HCT116 (cell line): ENCODE results near the gene RABGEF1. TPM values are rescaled to one million over a fixed set of nuclear protein-coding genes. Genes with fewer than 3 reads are reported as not detected.

ENCODE experiments used
- ATAC-seq: fragments of 200-7000 bp; cut with Tn5 transposase; 2 replicates; pipeline ENCODE4 v1.9.1; 2020; ENCODE audit warnings: mild to moderate bottlenecking, moderate library complexity
- BruUV-seq: library from RNA; stranded (reverse); fragments of 400-500 nt; replicated peaks from 2 replicates; lab custom pipeline; 2021; lab: Mats Ljungman, UMichigan
- CTCF ChIA-PET: fragments of 300-600 bp; sonication (Branson Sonifier 250); formaldehyde crosslinking; loops from one replicate; lab custom pipeline; 2021; ENCODE audit warnings: antibody characterized with exemption; lab: Charles Lee
- POLR2A ChIA-PET: fragments of 300-600, 350-600 bp; sonication (Branson Sonifier 250); formaldehyde crosslinking; loops from one replicate; lab custom pipeline; 2021; ENCODE audit warnings: antibody characterized with exemption; lab: Charles Lee
- RAD21 ChIA-PET, 2 experiments: fragments of 300-600 bp; sonication (Branson Sonifier 250); formaldehyde crosslinking; loops; one replicate each; lab custom pipeline; 2023; ENCODE audit warnings: low total read pairs in 2 of 2; ENCODE audit not compliant: uncharacterized antibody in 2 of 2, unreplicated experiment in 2 of 2, low non-redundant PET in 1 of 2; lab: Charles Lee
- DNase-seq: peaks from one replicate; pipeline ENCODE4 v3.0.0-alpha.2; 2010; ENCODE audit warnings: low read depth, low spot score
- H2AFZ ChIP-seq: fragments of 200-600 bp; shearing (Covaris generic), sonication (generic); 2 replicates; pipeline ENCODE4 v1.6.1; 2017; ENCODE audit warnings: low read depth, mixed run types, mixed read lengths, antibody characterized with exemption, low read length; ENCODE audit not compliant: poor library complexity, severe bottlenecking
- H3K27ac ChIP-seq: 2 replicates; pipeline ENCODE4 v1.5.1; 2012; ENCODE audit warnings: low read depth, low read length
- H3K27me3 ChIP-seq: fragments of 200-600 bp; sonication (generic); 2 replicates; pipeline ENCODE4 v1.6.1; 2016; ENCODE audit warnings: mixed run types, low read length, mixed read lengths; ENCODE audit not compliant: insufficient read depth
- H3K36me3 ChIP-seq, 2 experiments: fragments of 200-500 bp in 1 of 2; fragments of 200-600 bp in 1 of 2; sonication (Bioruptor generic) in 1 of 2; sonication (generic) in 1 of 2; 2 replicates each; pipeline versions ENCODE4 v1.5.1 to v1.6.1; 2014 to 2016; ENCODE audit warnings: low read length in 2 of 2, inconsistent platforms in 1 of 2, mixed read lengths in 1 of 2, mixed run types in 1 of 2; ENCODE audit not compliant: insufficient read depth in 2 of 2, control insufficient read depth in 1 of 2
- H3K4me1 ChIP-seq, 2 experiments: fragments of 200-600 bp in 1 of 2; sonication (generic) in 1 of 2; 2 replicates each; pipeline versions ENCODE4 v1.5.1 to v1.6.1; 2012 to 2017; ENCODE audit warnings: low read length in 2 of 2, inconsistent platforms in 1 of 2, mild to moderate bottlenecking in 1 of 2, mixed read lengths in 1 of 2, mixed run types in 1 of 2, moderate library complexity in 1 of 2; ENCODE audit not compliant: insufficient read depth in 2 of 2, control insufficient read depth in 1 of 2
- H3K4me2 ChIP-seq: fragments of 200-600 bp; sonication (generic); 2 replicates; pipeline ENCODE4 v1.6.1; 2017; ENCODE audit warnings: mixed run types, low read length, mixed read lengths
- H3K4me3 ChIP-seq, 2 experiments: fragments of 200-600 bp in 1 of 2; sonication (generic) in 1 of 2; replicated peaks in 1 of 2; 2 replicates each; pipeline ENCODE4 v1.5.1; 2011 to 2016; ENCODE audit warnings: low read length in 2 of 2, control low read depth in 1 of 2, low read depth in 1 of 2, mild to moderate bottlenecking in 1 of 2, mixed read lengths in 1 of 2, mixed run types in 1 of 2
- H3K79me2 ChIP-seq: fragments of 200-600 bp; sonication (generic); 2 replicates; pipeline ENCODE4 v1.6.1; 2017; ENCODE audit warnings: mild to moderate bottlenecking, mixed run types, low read length, moderate library complexity, mixed read lengths; ENCODE audit not compliant: insufficient read depth
- H3K9ac ChIP-seq: fragments of 200-600 bp; sonication (generic); 2 replicates; pipeline ENCODE4 v1.6.1; 2016; ENCODE audit warnings: low read length, mixed read lengths
- H3K9me2 ChIP-seq: fragments of 200-600 bp; sonication (generic), shearing (Covaris generic); 2 replicates; pipeline ENCODE4 v1.6.1; 2017; ENCODE audit warnings: mixed run types, mild to moderate bottlenecking, moderate library complexity; ENCODE audit not compliant: insufficient read depth
- H3K9me3 ChIP-seq, 2 experiments: fragments of 200-500 bp in 1 of 2; fragments of 200-600 bp in 1 of 2; sonication (Bioruptor generic) in 1 of 2; sonication (generic) in 1 of 2; 2 replicates each; pipeline ENCODE4 v1.6.1; 2014 to 2017; ENCODE audit warnings: low read length in 2 of 2, mixed read lengths in 2 of 2, inconsistent platforms in 1 of 2, low read depth in 1 of 2, mild to moderate bottlenecking in 1 of 2, mixed run types in 1 of 2, moderate library complexity in 1 of 2; ENCODE audit not compliant: control insufficient read depth in 1 of 2, insufficient read depth in 1 of 2
- H4K20me1 ChIP-seq: fragments of 200-600 bp; sonication (generic), shearing (Covaris generic); 2 replicates; pipeline ENCODE4 v1.6.1; 2017; ENCODE audit warnings: mixed run types, mild to moderate bottlenecking, moderate library complexity; ENCODE audit not compliant: insufficient read depth
- CBX3 ChIP-seq: IDR thresholded peaks from 2 replicates; pipeline ENCODE4 v1.6.1; 2012; ENCODE audit warnings: low read depth
- CTCF ChIP-seq, 3 experiments: fragments of 200-600 bp in 1 of 3; sonication (generic) in 1 of 3; IDR thresholded peaks in 2 of 3; conservative IDR thresholded peaks in 1 of 3; 2 replicates each; pipeline ENCODE4 v1.5.1; 2012 to 2017; ENCODE audit warnings: low read depth in 2 of 3, low read length in 2 of 3, antibody characterized with exemption in 1 of 3, borderline replicate concordance in 1 of 3, control low read depth in 1 of 3, mild to moderate bottlenecking in 1 of 3, mixed read lengths in 1 of 3, mixed run types in 1 of 3, moderate library complexity in 1 of 3; ENCODE audit not compliant: insufficient read depth in 1 of 3
- EGR1 ChIP-seq: IDR thresholded peaks from 2 replicates; pipeline ENCODE4 v1.6.1; 2012; ENCODE audit warnings: low read depth
- ELF1 ChIP-seq: IDR thresholded peaks from 2 replicates; pipeline ENCODE4 v1.6.1; 2012; ENCODE audit warnings: low read depth, borderline replicate concordance
- EZH2phosphoT487 ChIP-seq: fragments of 200-600 bp; IDR thresholded peaks from 2 replicates; pipeline ENCODE4 v1.6.1; 2018; ENCODE audit warnings: antibody characterized with exemption, borderline replicate concordance
- FOSL1 ChIP-seq: IDR thresholded peaks from 2 replicates; pipeline ENCODE4 v1.6.1; 2012; ENCODE audit warnings: low read depth
- JUND ChIP-seq: IDR thresholded peaks from 2 replicates; pipeline ENCODE4 v1.6.1; 2012
- MAX ChIP-seq: IDR thresholded peaks from 2 replicates; pipeline ENCODE4 v1.6.1; 2012
- POLR2AphosphoS5 ChIP-seq: IDR thresholded peaks from 2 replicates; pipeline ENCODE4 v1.6.1; 2011; ENCODE audit warnings: mild to moderate bottlenecking, low read depth, low read length, moderate library complexity
- REST ChIP-seq: IDR thresholded peaks from 2 replicates; pipeline ENCODE4 v1.6.1; 2012; ENCODE audit warnings: low read depth
- SIN3A ChIP-seq: IDR thresholded peaks from 2 replicates; pipeline ENCODE4 v1.6.1; 2012; ENCODE audit warnings: low read depth
- SP1 ChIP-seq: IDR thresholded peaks from 2 replicates; pipeline ENCODE4 v1.6.1; 2012; ENCODE audit warnings: low read depth
- SRF ChIP-seq: IDR thresholded peaks from 2 replicates; pipeline ENCODE4 v1.6.1; 2012; ENCODE audit warnings: low read depth
- TCF7L2 ChIP-seq: IDR thresholded peaks from 2 replicates; pipeline ENCODE4 v1.7.0; 2011; ENCODE audit warnings: borderline replicate concordance, inconsistent platforms; ENCODE audit not compliant: insufficient read depth, insufficient read length; ENCODE audit errors: extremely low read depth
- ZBTB33 ChIP-seq: IDR thresholded peaks from 2 replicates; pipeline ENCODE4 v1.6.1; 2011; ENCODE audit warnings: mild to moderate bottlenecking, low read length, moderate library complexity; ENCODE audit not compliant: insufficient replicate concordance; ENCODE audit errors: extremely low read depth
- ZFX ChIP-seq: fragments of 450-650 bp; IDR thresholded peaks from 2 replicates; pipeline ENCODE4 v1.6.1; 2017
- intact Hi-C: fragments of 100-400 bp; cut with micrococcal nuclease; formaldehyde crosslinking; loops from 2 replicates; pipeline ENCODE4 v1.10.0; 2022
- total RNA-seq: library from RNA; stranded (reverse); gene quantifications from one replicate; pipeline ENCODE4 v1.2.1, GENCODE V29; 2021; ENCODE audit not compliant: unreplicated experiment

Gene RABGEF1
- total RNA-seq, 1 experiment from 2014 or later: 22.9 TPM

GRCh38 chr7:66800591-66800990 is 60.1 kb downstream of the RABGEF1 start (continued):
- no peak for TF ChIP-seq ZBTB33
- no peak for TF ChIP-seq ZFX
- no peak for TF ChIP-seq POLR2AphosphoS5
- no peak for TF ChIP-seq CTCF (IDR thresholded peaks at IDR 0.05 in 2 of 3, conservative IDR thresholded peaks at IDR 0.05 in 1 of 3; ENCODE audit: borderline replicate concordance in 1 of 3, insufficient read depth in 1 of 3, low read depth in 2 of 3, low read length in 2 of 3)
- TF ChIP-seq FOSL1: no peak

- Histone ChIP-seq H3K9ac (no peak overlapping the region), H3K4me1 (no peaks in the 10 kb centered on the region), H3K27me3 (no peaks in the 10 kb centered on the region), H3K36me3 (peaks cover 13 to 21% of the 10 kb centered on the region in 2 experiments; a peak in 2 of 4 replicates), H3K9me2 (no peaks in the 10 kb centered on the region), H2AFZ (no peak overlapping the region), H3K4me2 (no peak overlapping the region), H3K4me3 (no peak overlapping the region), H3K79me2 (no peaks in the 10 kb centered on the region), H4K20me1 (no peaks in the 10 kb centered on the region), H3K9me3 (no peaks in the 10 kb centered on the region), H3K27ac (no peak overlapping the region)
- no peak for DNase-seq
- ATAC-seq: no peak
- ChIA-PET POLR2A (no interaction called here), CTCF (no interaction called here), RAD21 (no interaction called here)
- intact Hi-C loops: no loop called here
- BruUV-seq: no TSS peak
- TF ChIP-seq SIN3A (no peak), TCF7L2 (no peak), EZH2phosphoT487 (no peak), JUND (no peak), SP1 (no peak), CBX3 (no peak), ZBTB33 (no peak), MAX (no peak), REST (no peak), SRF (no peak), ELF1 (no peak), EGR1 (no peak)
These were observed 63.5 kb downstream of the RABGEF1 start for GRCh38 chr7:66804001-66804400.
